Adipocyte (in vitro differentiated cells): ENCODE data around the gene INSIG1.

Experiments
- DNase-seq: peaks from one replicate; pipeline ENCODE4 v3.0.0-alpha.2; 2015; ENCODE audit warnings: low read depth
- H3K27me3 ChIP-seq: replicated peaks from 2 replicates; pipeline ENCODE4 v1.7.0; 2013; ENCODE audit warnings: mild to moderate bottlenecking, low read length, moderate library complexity; ENCODE audit not compliant: control insufficient read depth, insufficient read depth
- H3K36me3 ChIP-seq: 2 replicates; pipeline ENCODE4 v1.7.0; 2013; ENCODE audit warnings: low read length, mild to moderate bottlenecking, moderate library complexity; ENCODE audit not compliant: control insufficient read depth, insufficient read depth, severe bottlenecking
- H3K4me1 ChIP-seq: 2 replicates; pipeline ENCODE4 v1.7.0; 2013; ENCODE audit warnings: mild to moderate bottlenecking, low read length, moderate library complexity; ENCODE audit not compliant: control insufficient read depth, insufficient read depth
- H3K4me3 ChIP-seq: 2 replicates; pipeline ENCODE4 v1.7.0; 2013; ENCODE audit warnings: mild to moderate bottlenecking, low read length, moderate library complexity
- H3K9ac ChIP-seq: 2 replicates; pipeline ENCODE4 v1.7.0; 2013; ENCODE audit warnings: mild to moderate bottlenecking, low read length, moderate library complexity
- H3K9me3 ChIP-seq: 2 replicates; pipeline ENCODE4 v1.7.0; 2013; ENCODE audit warnings: mild to moderate bottlenecking, low read length, moderate library complexity; ENCODE audit not compliant: control insufficient read depth

Gene INSIG1

GRCh38 chr7:155308330-155309020 lies 10.8 kb downstream of the INSIG1 start:
- no peak overlapping the region for H3K9ac ChIP-seq
- H3K4me1 ChIP-seq: peaks cover 5% of the 10 kb centered on the region
- no peaks in the 10 kb centered on the region for H3K27me3 ChIP-seq
- H3K9me3 ChIP-seq: no peaks in the 10 kb centered on the region
- H3K36me3 ChIP-seq: peaks cover 71% of the 10 kb centered on the region
- H3K4me3 ChIP-seq: no peak overlapping the region
- DNase-seq: no peak

GRCh38 chr7:155309021-155309338 lies 11.3 kb downstream of the INSIG1 start:
- Histone ChIP-seq H3K36me3 (peaks cover 66% of the 10 kb centered on the region), H3K27me3 (no peaks in the 10 kb centered on the region), H3K4me1 (peaks cover 5% of the 10 kb centered on the region), H3K9ac (no peak overlapping the region), H3K9me3 (no peaks in the 10 kb centered on the region), H3K4me3 (no peak overlapping the region)
- DNase-seq: no peak

GRCh38 chr7:155310425-155311114 lies 12.9 kb downstream of the INSIG1 start:
- no peaks in the 10 kb centered on the region for H3K27me3 ChIP-seq
- no peak overlapping the region for H3K4me3 ChIP-seq
- H3K36me3 ChIP-seq: peaks cover 52% of the 10 kb centered on the region
- H3K4me1 ChIP-seq: peaks cover 1% of the 10 kb centered on the region
- no peak overlapping the region for H3K9ac ChIP-seq
- no peaks in the 10 kb centered on the region for H3K9me3 ChIP-seq
- DNase-seq: no peak

GRCh38 chr7:155311826-155312537 lies 14.3 kb downstream of the INSIG1 start:
- no peak for DNase-seq
- Histone ChIP-seq H3K9ac (no peak overlapping the region), H3K4me3 (no peak overlapping the region), H3K9me3 (no peaks in the 10 kb centered on the region), H3K27me3 (no peaks in the 10 kb centered on the region), H3K4me1 (peaks cover 4% of the 10 kb centered on the region), H3K36me3 (peaks cover 38% of the 10 kb centered on the region)

- peaks cover 31% of the 10 kb centered on the region for H3K36me3 ChIP-seq
- no peak overlapping the region for H3K9ac ChIP-seq
- H3K27me3 ChIP-seq: no peaks in the 10 kb centered on the region
- H3K4me1 ChIP-seq: peaks cover 4% of the 10 kb centered on the region
- no peak for DNase-seq
- no peaks in the 10 kb centered on the region for H3K9me3 ChIP-seq
- no peak overlapping the region for H3K4me3 ChIP-seq
Observed at GRCh38 chr7:155312633-155313032, 15.0 kb downstream of the INSIG1 start.

- Histone ChIP-seq H3K4me3 (no peak overlapping the region), H3K36me3 (peaks cover 27% of the 10 kb centered on the region), H3K9me3 (no peaks in the 10 kb centered on the region), H3K4me1 (peaks cover 4% of the 10 kb centered on the region), H3K27me3 (no peaks in the 10 kb centered on the region), H3K9ac (no peak overlapping the region)
- DNase-seq: no peak
Observed at GRCh38 chr7:155313096-155313495, 15.4 kb downstream of the INSIG1 start.

GRCh38 chr7:155315977-155316376 lies 18.3 kb downstream of the INSIG1 start:
- no peak for DNase-seq
- no peaks in the 10 kb centered on the region for H3K27me3 ChIP-seq
- no peak overlapping the region for H3K9ac ChIP-seq
- H3K36me3 ChIP-seq: no peaks in the 10 kb centered on the region
- H3K9me3 ChIP-seq: no peaks in the 10 kb centered on the region
- H3K4me3 ChIP-seq: no peak overlapping the region
- peaks cover 4% of the 10 kb centered on the region for H3K4me1 ChIP-seq

- Histone ChIP-seq H3K36me3 (no peaks in the 10 kb centered on the region), H3K4me1 (peaks cover 4% of the 10 kb centered on the region), H3K9me3 (no peaks in the 10 kb centered on the region), H3K27me3 (no peaks in the 10 kb centered on the region), H3K4me3 (no peak overlapping the region), H3K9ac (no peak overlapping the region)
- peak; percentile 11 for DNase-seq
Observed at GRCh38 chr7:155316427-155317113, 18.9 kb downstream of the INSIG1 start.

GRCh38 chr7:155317114-155317434 lies 19.4 kb downstream of the INSIG1 start:
- Histone ChIP-seq H3K9ac (no peak overlapping the region), H3K4me1 (peaks cover 4% of the 10 kb centered on the region), H3K36me3 (no peaks in the 10 kb centered on the region), H3K27me3 (no peaks in the 10 kb centered on the region), H3K4me3 (no peak overlapping the region), H3K9me3 (no peaks in the 10 kb centered on the region)
- no peak for DNase-seq

GRCh38 chr7:155318245-155318644 lies 20.6 kb downstream of the INSIG1 start:
- peaks cover 3% of the 10 kb centered on the region for H3K9me3 ChIP-seq
- no peak for DNase-seq
- H3K4me3 ChIP-seq: no peak overlapping the region
- no peaks in the 10 kb centered on the region for H3K27me3 ChIP-seq
- H3K4me1 ChIP-seq: peaks cover 4% of the 10 kb centered on the region
- no peak overlapping the region for H3K9ac ChIP-seq
- H3K36me3 ChIP-seq: no peaks in the 10 kb centered on the region

GRCh38 chr7:155322530-155322929 lies 24.9 kb downstream of the INSIG1 start:
- DNase-seq: no peak
- Histone ChIP-seq H3K27me3 (peaks cover 18% of the 10 kb centered on the region), H3K4me1 (no peaks in the 10 kb centered on the region), H3K36me3 (no peaks in the 10 kb centered on the region), H3K9ac (no peak overlapping the region), H3K4me3 (no peak overlapping the region), H3K9me3 (peaks cover 5% of the 10 kb centered on the region)
